Loucy (cell line): ENCODE measurements around the gene KRTAP4-12.
"Not testable (repeated sequence)": the region's sequence is repeated elsewhere in the genome, so short reads cannot be mapped to it uniquely, and the experiment has no call there.

ENCODE experiments used
- H2AFZ ChIP-seq: fragments of 200-600 bp; sonication (generic); 2 replicates; pipeline ENCODE4 v1.6.0; 2016; ENCODE audit warnings: antibody characterized with exemption, mild to moderate bottlenecking, low read length, moderate library complexity
- H3F3A ChIP-seq: fragments of 200-600 bp; 2 replicates; pipeline ENCODE4 v1.6.0; 2016; ENCODE audit warnings: antibody characterized with exemption, low read depth, mild to moderate bottlenecking
- H3K27me3 ChIP-seq: fragments of 200-600 bp; sonication (generic); 2 replicates; pipeline ENCODE4 v1.6.1; 2014; ENCODE audit warnings: low read length, mild to moderate bottlenecking; ENCODE audit not compliant: insufficient read depth, poor library complexity, severe bottlenecking
- H3K36me3 ChIP-seq: fragments of 200-600 bp; sonication (generic); 2 replicates; pipeline ENCODE4 v1.6.1; 2016; ENCODE audit warnings: low read length; ENCODE audit not compliant: insufficient read depth
- H3K4me1 ChIP-seq: fragments of 200-600 bp; sonication (generic); 2 replicates; pipeline ENCODE4 v1.5.1; 2014; ENCODE audit warnings: low read length, mild to moderate bottlenecking; ENCODE audit not compliant: insufficient read depth, poor library complexity, severe bottlenecking
- H3K4me2 ChIP-seq: fragments of 200-600 bp; sonication (generic); 2 replicates; pipeline ENCODE4 v1.6.0; 2014; ENCODE audit warnings: antibody characterized with exemption, low read length, low read depth, mild to moderate bottlenecking; ENCODE audit not compliant: poor library complexity, severe bottlenecking
- H3K4me3 ChIP-seq: fragments of 200-600 bp; sonication (generic); 2 replicates; pipeline ENCODE4 v1.5.1; 2014; ENCODE audit warnings: low read length, mild to moderate bottlenecking, mixed read lengths; ENCODE audit not compliant: poor library complexity, severe bottlenecking
- H3K79me2 ChIP-seq: fragments of 200-600 bp; sonication (generic); 2 replicates; pipeline ENCODE4 v1.6.1; 2014; ENCODE audit warnings: low read length; ENCODE audit not compliant: insufficient read depth
- H3K9ac ChIP-seq: fragments of 200-600 bp; sonication (generic); 2 replicates; pipeline ENCODE4 v1.6.0; 2014; ENCODE audit warnings: mild to moderate bottlenecking, low read depth, low read length, moderate library complexity; ENCODE audit not compliant: poor library complexity, severe bottlenecking
- H3K9me2 ChIP-seq: fragments of 200-600 bp; sonication (generic); replicated peaks from 2 replicates; pipeline ENCODE4 v1.6.1; 2016; ENCODE audit warnings: low read depth, low read length, mixed read lengths
- H3K9me3 ChIP-seq: fragments of 200-600 bp; sonication (generic); 2 replicates; pipeline ENCODE4 v1.6.1; 2014; ENCODE audit warnings: mild to moderate bottlenecking, antibody characterized with exemption, low read length, low read depth; ENCODE audit not compliant: insufficient read depth
- H4K20me1 ChIP-seq: fragments of 200-600 bp; sonication (generic); 2 replicates; pipeline ENCODE4 v1.6.0; 2014; ENCODE audit warnings: antibody characterized with exemption, low read length, mild to moderate bottlenecking; ENCODE audit not compliant: insufficient read depth, poor library complexity, severe bottlenecking
- EZH2phosphoT487 ChIP-seq: fragments of 200-600 bp; IDR thresholded peaks from 2 replicates; pipeline ENCODE4 v1.6.1; 2018; ENCODE audit warnings: antibody characterized with exemption, mild to moderate bottlenecking, moderate library complexity, borderline replicate concordance
- TF ChIP-seq, protein P1 (sequence below): fragments of 200-600 bp; sonication (generic); conservative IDR thresholded peaks from 2 replicates; pipeline ENCODE4 v1.5.1; 2014; ENCODE audit warnings: mild to moderate bottlenecking, antibody characterized with exemption, low read length

The KRTAP4-12 gene

DNA sequence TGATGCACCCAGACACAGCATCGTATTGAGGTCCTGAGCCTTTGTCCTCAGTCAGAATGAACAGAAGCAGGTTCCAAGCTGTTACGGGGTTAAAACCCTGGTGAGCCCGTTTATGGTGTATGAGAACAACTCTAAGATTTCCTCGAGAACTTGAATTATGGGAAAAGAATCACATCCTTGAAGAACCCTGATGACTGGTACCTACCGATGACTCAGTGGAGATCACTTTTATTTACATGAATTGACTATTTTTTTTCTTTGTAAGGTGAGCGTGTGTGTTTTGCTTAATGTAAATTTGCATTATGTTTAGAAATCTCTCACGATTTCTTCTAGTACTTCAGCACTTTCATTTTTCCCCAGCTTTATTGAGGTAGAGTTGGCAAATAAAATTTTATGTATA, 39.8 kb upstream of the KRTAP4-12 start:
- Histone ChIP-seq H4K20me1 (no peaks in the 10 kb centered on the region), H3K4me1 (peaks cover 4% of the 10 kb centered on the region), H3K9me2 (no peaks in the 10 kb centered on the region), H2AFZ (no peak overlapping the region), H3K9ac (no peak overlapping the region), H3K36me3 (no peaks in the 10 kb centered on the region), H3K4me3 (no peak overlapping the region), H3K79me2 (no peaks in the 10 kb centered on the region), H3K4me2 (no peak overlapping the region), H3F3A (no peaks in the 10 kb centered on the region), H3K27me3 (no peaks in the 10 kb centered on the region), H3K9me3 (no peaks in the 10 kb centered on the region)
- TF ChIP-seq, protein P1, sequence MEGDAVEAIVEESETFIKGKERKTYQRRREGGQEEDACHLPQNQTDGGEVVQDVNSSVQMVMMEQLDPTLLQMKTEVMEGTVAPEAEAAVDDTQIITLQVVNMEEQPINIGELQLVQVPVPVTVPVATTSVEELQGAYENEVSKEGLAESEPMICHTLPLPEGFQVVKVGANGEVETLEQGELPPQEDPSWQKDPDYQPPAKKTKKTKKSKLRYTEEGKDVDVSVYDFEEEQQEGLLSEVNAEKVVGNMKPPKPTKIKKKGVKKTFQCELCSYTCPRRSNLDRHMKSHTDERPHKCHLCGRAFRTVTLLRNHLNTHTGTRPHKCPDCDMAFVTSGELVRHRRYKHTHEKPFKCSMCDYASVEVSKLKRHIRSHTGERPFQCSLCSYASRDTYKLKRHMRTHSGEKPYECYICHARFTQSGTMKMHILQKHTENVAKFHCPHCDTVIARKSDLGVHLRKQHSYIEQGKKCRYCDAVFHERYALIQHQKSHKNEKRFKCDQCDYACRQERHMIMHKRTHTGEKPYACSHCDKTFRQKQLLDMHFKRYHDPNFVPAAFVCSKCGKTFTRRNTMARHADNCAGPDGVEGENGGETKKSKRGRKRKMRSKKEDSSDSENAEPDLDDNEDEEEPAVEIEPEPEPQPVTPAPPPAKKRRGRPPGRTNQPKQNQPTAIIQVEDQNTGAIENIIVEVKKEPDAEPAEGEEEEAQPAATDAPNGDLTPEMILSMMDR = no peak
- TF ChIP-seq EZH2phosphoT487 = no peak

DNA sequence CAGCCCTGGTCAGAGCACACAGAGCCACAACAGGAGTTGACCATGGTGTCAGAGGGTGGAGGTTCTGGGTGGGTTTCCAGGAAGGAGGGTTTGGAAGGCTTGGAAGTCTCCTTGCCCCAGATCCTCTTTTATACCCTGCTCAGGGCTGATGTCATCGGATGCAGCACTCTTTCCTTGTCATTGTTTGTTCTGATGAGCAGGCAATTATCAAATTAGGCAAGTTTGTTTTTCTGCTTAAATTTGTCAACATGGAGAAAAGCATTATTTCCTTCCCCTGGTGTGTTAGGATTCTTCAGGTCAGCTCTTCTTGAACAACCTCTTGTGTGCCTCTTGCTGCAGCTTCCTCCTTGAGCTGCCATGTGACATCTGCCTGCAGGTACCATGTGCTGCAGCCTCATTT, 36.7 kb upstream of the KRTAP4-12 start, which contains the start of gene KRTAP4-4:
Gene KRTAP4-4, minus strand, starts transcription at position 101 of the 400 bp plus-strand sequence. Its CDS starts 57 bp downstream, at position 44.
- peaks cover 4% of the 10 kb centered on the region for H3K4me1 ChIP-seq
- H4K20me1 ChIP-seq = no peaks in the 10 kb centered on the region
- H3K79me2 ChIP-seq = no peaks in the 10 kb centered on the region
- H3K9me2 ChIP-seq = no peaks in the 10 kb centered on the region
- H3K4me2 ChIP-seq = no peak within 1 kb of the TSS
- TF ChIP-seq, protein P1 = no peak
- TF ChIP-seq EZH2phosphoT487 = no peak
- no peaks in the 10 kb centered on the region for H3K9me3 ChIP-seq
- H3F3A ChIP-seq = no peaks in the 10 kb centered on the region
- H3K27me3 ChIP-seq = no peaks in the 10 kb centered on the region
- no peak within 1 kb of the TSS for H3K9ac ChIP-seq
- no peaks in the 10 kb centered on the region for H3K36me3 ChIP-seq
- H3K4me3 ChIP-seq = no peak within 1 kb of the TSS
- H2AFZ ChIP-seq = peak within 1 kb of the TSS; percentile 53; the same call in 1 of the 2 replicates

DNA sequence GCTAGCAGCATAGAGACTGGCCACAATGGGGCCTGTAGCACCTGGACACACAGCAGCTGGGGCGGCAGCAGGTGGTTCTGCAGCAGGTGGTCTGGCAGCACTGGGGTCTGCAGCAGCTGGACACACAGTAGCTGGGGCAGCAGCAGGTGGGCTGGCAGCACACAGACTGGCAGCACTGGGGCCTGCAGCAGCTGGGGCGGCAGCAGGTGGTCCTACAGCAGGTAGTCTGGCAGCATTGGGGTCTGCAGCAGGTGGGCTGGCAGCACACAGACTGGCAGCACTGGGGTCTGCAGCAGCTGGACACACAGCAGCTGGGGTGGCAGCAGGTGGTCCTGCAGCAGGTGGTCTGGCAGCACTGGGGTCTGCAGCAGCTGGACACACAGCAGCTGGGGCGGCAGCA, 36.2 kb upstream of the KRTAP4-12 start:
- H3K4me3 ChIP-seq, H3K27me3 ChIP-seq: not testable (repeated sequence)

DNA sequence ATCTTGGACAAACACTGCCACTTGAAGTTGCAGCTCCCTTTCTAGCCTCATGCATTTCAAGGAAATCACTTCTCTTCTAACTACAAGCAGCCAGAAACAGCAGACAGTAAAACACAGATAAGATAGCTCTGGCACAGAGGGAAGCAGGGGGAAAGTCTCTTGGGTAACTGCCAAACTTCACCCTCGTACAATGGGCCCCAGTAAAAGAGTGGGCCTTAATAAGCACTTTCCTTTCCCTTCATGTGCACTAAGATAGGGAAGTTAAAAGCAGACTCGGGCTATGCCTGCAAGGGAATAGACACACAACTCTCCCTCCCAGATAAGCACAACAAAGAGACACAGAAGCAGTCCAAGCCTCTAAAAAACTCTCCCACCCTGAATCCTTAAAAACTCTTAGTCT, 29.9 kb upstream of the KRTAP4-12 start:
- no peaks in the 10 kb centered on the region for H4K20me1 ChIP-seq
- H3K27me3 ChIP-seq = no peaks in the 10 kb centered on the region
- H3K9me2 ChIP-seq = no peaks in the 10 kb centered on the region
- H3K36me3 ChIP-seq = no peaks in the 10 kb centered on the region
- H3K79me2 ChIP-seq = no peaks in the 10 kb centered on the region
- no peak overlapping the region for H3K9ac ChIP-seq
- H3F3A ChIP-seq = no peaks in the 10 kb centered on the region
- H3K9me3 ChIP-seq = no peaks in the 10 kb centered on the region
- TF ChIP-seq EZH2phosphoT487 = no peak
- TF ChIP-seq, protein P1 = no peak
- H2AFZ ChIP-seq = no peak overlapping the region
- no peak overlapping the region for H3K4me3 ChIP-seq
- no peak overlapping the region for H3K4me2 ChIP-seq
- no peaks in the 10 kb centered on the region for H3K4me1 ChIP-seq

More for the DNA sequence above, 36.2 kb upstream of the KRTAP4-12 start:
- H3K36me3 ChIP-seq, H3K4me2 ChIP-seq, H3K4me1 ChIP-seq, H2AFZ ChIP-seq, H3K9me2 ChIP-seq, H3F3A ChIP-seq, H3K9me3 ChIP-seq, H4K20me1 ChIP-seq, H3K79me2 ChIP-seq, H3K9ac ChIP-seq: not testable (repeated sequence)
